SW 1271 (cell line): Measurements from ENCODE around the gene PLXNC1.

Experiments used
- DNase-seq, 2 experiments: peaks; one replicate each; lab custom pipeline; 2025; lab: John Stamatoyannopoulos, UW

The PLXNC1 gene

DNA sequence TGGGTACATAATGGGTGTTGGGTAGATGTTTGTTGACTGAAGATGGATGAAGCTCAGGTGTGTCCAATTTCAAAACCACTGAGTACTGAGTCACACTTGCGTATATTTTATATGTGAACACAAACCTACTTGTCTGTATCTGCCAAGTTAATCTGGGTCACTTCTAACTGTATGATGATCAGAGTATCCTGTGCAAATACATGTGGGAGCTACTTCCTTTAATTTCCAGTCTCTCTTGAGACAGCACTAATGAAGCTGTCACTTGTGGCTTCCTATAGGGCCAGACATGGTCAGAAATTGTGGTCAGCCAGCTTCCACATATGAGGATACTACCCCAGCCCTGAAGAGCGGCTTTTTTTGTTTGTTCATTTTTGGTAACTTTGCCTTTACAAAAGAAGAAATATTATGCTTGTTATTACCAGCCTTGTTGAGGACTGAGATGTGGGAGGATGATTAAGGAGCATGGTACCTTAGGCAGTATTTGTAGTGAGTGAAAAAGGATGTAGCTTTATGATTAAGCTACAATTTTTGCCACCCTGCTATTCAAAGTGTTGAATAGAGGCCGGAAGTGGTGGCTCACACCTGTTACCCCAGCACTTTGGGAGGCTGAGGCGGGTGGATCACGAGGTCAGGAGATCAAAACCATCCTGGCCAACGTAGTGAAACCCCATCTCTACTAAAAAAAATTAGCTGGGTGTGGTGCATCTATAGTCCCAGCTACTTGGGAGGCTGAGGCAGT is 32.4 kb downstream of the PLXNC1 start:
- no peak for DNase-seq

GRCh38 chr12:94182986-94183707 is 34.8 kb downstream of the PLXNC1 start:
- no peak for DNase-seq

GRCh38 chr12:94183708-94184379 is 35.5 kb downstream of the PLXNC1 start:
- no peak for DNase-seq

DNA sequence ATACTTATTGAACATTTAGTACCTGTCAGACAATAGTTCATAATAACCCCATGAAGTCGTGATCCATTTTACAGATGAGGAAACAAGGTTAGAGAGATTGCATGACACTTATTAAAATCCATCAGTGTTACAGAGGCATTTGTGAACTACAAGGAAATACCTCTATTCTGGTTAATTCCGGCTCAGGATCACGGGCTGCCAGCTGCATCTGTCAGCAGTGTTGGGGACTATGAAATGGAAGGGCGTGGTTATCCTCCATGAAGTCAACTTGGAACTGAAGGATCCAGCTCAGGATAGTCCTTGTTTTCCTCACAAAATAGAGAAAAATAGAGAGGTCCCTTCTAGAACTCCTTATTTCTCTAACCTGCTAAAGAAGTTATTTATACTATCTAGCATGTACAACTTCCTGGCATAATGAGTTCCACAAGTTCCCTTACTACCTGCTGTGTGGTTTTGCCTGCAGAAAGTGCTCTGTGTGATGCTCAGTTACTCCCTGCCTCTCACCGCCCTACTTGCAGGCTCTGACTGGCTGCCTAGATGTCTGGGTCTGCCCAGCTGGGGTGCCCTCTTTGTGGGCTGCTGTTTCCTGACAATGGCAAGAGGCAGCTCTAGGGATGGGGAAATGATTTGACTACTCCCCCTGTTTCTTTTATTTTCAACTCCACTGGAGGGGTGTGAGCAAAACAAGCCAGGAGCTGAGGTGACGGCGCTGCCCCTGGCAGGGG is 36.8 kb downstream of the PLXNC1 start:
- DNase-seq, result no peak

DNA sequence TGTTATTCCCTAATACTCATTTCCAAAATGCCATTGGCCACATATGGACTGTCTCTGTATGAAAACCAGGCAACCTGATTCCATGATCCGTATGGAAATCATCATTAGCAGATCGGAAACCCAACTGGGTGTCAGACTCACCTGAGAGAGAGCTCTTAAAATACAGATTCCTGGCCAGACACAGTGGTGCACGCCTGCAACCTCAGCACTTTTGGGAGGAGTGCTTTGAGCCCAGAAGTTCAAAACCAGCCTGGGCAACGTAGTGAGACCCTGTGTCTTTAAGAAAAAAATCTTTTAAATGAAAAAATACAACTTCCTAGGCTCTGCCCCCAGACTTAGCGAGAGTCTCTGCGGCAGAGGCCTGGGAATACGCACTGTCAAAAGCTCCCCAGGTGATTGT is 37.4 kb downstream of the PLXNC1 start:
- no peak for DNase-seq

DNA sequence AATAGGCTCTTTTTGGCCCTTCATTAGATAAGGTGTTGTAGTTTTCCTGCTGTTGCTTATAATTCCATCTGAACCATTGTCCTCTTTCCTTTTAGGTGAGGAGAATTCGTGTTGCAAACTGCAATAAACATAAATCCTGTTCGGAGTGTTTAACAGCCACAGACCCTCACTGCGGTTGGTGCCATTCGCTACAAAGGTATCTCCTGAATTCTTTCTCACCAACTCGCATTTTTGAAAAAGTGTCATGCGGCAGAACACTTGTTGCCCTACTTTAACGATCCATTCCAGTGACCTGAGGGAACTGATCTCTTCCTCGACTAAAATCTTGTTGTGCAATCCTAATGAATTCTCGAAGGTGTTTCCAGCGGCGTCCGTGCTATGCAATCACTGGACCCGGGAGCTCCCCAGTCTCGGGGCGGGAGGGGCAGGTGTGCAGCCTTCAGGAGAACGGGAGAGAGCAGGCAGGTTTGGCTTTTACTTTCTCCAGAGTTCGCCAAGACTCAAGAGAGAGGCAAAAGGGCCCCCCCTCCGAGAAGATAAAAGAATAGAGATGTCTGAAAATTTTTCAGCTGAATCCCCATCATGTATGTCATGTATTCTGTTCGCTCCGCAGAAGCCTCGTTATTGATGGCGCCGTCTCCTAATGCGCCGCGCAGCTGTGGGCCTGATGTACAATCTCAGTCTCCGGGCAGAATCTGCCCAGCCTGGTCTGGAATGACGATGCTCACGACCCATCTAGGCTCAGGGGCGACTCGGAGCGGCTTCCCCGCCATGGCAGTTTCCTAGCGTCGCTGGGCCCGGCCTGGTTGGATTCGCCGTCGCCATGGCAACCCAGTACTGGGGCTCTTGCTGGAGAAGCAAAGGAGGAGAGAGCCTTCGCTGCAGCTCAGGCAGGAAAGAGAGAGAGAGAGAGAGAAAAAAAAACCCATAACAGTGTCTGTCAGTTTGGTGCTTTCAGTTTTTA is 38.2 kb downstream of the PLXNC1 start:
- no peak for DNase-seq

DNA sequence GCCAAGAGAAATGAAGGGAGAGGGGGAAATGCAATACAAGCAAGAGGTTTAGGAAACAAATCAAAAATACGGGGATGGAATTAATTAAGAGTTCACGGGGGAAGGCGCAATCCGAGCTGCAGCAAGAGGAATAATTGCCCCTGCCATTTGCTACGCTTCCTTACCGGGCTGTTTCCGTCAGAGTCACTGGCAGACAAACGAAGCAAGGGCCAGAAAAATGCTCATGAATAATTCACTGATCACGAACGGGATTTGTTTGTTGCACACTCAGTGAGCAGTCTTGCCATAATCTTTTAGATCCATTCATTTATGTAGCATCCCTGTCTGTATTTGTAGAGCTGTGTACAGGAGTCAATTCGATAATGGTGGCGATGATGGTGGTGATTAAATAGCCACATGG is 39.0 kb downstream of the PLXNC1 start:
- no peak for DNase-seq

DNA sequence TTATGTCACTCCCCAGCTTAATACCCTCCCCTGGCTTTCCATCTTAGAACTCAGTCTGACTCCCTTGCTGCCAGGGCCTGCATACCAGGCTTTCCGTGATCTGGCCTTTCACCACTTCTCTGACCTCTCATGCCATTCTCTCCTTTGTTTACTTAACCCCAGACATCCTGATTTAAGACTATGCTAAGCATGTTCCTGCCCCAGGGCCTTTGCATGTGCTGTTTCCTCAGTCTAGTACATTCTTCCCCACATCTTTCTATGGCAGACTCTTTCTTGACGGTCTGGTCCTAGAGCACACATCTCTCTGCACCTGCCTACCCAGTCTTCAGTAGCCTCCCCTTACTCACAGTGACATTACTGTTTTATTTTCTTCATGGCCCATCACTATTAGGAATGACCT is 42.2 kb downstream of the PLXNC1 start:
- DNase-seq, result no peak

DNA sequence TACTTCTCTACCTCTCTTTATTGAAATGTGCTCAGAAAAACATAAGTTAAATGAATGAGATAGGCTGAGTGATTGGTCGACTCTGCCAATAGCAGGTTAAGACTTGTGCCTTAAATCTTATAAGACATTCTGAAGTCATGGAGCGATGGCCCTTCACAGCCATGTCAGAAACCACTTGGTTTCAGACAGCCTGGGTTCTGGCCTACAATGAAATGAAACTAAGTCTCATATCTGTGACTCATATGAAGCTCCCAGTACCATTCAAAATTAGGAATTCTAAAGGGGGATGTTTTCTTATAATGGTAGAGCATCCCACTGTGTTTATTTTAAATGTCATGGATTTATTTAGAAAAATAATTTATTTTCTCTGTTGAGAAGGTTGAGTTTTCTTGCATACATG is 42.6 kb downstream of the PLXNC1 start:
- DNase-seq, result no peak

GRCh38 chr12:94191811-94192210 is 43.4 kb downstream of the PLXNC1 start:
- DNase-seq, result no peak

DNA sequence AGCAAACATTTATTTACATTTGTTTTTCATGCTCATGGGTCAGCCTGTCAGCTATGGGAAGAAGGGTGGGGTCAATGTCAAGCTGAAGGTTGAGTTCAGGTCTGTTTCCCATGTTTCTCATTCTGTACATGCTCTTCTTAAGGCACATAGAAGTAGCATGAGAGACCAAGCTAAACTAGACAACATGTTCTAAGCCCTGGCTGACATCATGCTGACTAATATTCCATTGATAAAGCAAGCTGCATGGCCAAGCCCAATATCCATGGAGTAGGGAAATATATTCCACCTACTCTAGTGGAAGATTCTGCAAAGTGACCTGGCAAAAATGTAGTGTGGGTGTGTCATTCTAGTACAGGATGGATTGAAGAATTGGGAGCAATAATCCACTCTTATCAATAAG is 44.1 kb downstream of the PLXNC1 start:
- no peak for DNase-seq

DNA sequence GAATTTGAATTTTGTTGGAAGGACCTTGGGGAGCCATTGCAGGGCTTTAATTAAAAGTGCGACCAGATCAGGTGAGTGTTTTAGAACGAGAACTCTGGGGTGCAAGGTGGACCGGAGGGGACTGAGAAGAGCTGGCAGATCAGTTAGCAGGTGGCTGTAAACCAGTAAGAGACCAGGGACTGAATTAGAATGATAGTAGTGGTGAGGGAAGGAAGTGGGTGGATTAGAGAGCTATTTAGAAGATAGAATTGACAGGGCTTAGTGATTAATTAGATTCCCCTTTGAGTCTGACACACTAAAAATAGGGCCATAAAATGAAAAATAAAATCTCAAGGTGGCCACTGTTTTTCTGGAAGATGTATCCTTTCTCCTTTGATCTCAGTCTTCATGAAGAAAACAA is 44.8 kb downstream of the PLXNC1 start:
- no peak for DNase-seq

DNA sequence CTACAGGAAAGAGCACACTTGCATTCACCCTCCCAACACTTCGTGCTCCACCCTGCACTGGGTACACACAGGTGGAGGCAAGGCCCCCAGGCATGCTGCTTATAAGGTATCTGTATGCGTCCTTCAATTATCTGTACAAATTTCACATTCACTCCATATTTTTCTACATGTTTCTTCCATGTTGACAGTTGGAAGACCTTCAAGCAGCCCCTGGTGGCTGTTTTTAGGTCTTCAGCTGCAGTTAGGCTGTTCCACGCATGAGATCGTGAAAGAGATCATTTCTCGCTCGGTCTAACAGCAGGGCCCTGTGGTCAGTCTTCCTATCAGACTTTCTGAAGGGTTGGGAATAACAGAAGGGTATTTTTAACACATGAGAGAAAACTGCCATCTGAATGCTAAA is 47.1 kb downstream of the PLXNC1 start:
- no peak for DNase-seq

DNA sequence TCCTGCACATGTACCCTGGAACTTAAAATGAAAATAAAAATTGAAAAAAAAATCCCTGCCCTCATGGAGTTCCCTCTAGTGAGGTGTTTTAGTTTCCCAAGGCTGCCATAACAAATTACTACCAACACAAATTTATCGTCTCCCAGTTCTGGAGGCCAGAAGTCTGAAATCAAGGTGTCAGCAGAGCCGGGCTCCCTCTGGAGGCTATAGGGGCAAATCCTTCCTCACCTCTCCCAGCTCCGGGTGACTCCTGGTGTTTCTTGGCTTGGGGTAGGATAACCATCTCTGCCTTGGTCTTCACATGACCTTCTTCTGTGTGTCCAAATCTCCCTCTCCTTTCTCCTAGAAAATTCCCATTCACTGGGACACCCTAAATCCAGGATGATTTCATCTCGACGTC is 50.1 kb downstream of the PLXNC1 start:
- DNase-seq, result no peak

DNA sequence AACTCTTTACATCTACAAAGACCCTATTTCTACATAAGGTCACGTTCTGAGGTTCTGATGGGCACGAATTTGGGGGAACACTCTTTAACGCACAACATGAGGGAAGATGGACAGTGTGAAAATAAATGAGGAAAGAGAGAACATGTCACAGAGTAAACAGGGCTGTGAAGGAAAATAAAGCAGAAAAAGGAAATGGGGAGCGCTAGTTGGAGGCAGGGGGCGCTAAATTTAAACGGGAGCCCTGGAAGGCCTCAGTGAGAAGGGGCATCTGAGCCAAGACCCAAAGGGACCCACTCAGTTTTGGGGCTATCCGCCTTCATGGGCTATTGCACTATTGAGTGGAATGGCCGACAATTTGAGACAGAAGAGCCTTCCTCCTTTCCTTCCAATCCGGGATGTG is 50.5 kb downstream of the PLXNC1 start:
- DNase-seq, result no peak

DNA sequence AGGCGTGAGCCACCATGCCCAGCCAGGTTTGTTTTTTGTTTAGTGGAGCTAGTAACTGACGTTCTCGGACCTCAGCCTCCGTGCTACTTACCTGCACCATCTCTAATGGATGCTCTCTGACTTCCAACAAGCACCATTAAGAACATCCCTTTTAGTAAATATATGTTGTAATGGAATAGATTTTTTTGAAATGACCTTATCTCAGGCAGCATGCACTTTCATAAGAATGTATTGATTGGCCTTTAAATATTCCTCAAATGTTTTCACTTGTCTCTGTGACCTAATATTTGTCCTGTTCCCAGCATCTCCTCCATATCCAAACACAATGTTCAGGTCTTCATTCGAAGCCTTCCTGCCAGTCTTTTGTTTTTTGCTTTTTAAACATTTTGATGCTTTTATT is 51.7 kb downstream of the PLXNC1 start:
- DNase-seq, result no peak

DNA sequence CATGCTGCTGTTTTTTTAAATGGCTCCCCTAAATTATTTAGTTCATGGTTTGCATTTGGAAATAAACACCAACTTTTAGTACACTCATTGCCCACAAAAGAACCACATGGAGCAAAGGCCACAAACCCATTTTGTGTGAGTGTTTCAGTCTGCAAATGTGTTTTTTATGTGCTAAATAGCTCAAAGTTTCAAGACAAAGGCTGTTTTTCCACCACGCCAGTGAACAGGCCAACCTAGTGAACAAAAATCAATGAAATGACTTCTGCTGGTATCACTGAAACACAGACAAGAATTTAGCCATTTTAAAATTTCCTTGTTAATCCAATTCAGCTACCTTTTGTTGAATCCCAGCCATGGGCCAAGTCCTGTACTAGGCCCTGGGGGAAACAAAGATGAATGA is 52.3 kb downstream of the PLXNC1 start:
- no peak for DNase-seq

DNA sequence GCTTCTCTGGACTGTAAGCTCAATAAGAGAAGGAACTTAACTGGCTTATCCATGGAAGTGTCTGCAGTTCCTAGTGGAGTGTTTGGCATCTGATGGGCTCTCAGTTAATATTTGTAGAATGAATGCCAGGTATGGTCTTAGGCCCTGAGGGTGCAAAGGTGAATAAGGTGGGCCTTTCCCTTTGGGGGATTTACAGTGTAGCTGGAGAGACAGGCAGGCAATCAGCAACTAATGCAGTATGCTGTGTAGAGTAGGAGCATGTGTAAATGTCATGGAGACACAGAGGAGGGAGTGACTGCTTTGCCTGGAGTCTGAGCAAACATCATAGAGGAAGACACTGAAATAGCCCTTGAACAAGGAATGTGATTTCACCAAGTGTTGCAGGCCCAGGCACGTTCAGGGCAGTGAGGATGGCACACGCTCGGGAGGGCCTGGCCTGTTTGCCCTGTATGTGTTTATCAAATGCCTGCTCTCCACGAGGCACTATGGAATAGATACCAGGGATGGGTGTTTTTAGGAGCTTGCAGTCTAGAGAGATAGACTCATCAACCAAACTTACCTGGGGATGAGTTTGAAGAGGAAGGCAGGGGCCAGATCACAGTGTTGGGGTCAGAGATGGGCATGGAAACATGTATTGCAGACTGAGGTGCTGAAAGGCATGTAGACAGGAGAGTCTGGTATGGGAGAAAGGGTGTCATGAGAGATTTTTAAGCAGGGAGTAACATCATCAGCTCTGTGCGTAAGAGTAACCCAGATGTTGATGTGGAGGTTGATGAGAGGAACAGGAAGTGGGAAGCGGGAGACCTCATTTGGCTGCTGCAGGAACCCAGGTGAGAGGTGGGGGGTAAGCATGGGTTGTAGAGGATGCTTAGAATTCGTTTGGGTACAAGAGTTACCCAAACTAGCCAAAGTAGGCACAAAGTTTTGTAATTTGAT is 54.1 kb downstream of the PLXNC1 start:
- no peak for DNase-seq

GRCh38 chr12:94203181-94203546 is 54.8 kb downstream of the PLXNC1 start:
- DNase-seq, result no peak

- DNase-seq, result no peak
Measured at GRCh38 chr12:94203796-94204195, 55.4 kb downstream of the PLXNC1 start.
